Endothelial cell of umbilical vein (primary cell): ENCODE data around the gene INMT.

Experiments used
- CTCF ChIP-seq, 2 donors: IDR thresholded peaks; 1 replicate in 1 of 2; 2 replicates in 1 of 2; pipeline ENCODE4 v1.5.1; 2011; ENCODE audit warnings: low read length in 2 of 2, mild to moderate bottlenecking in 2 of 2, moderate library complexity in 2 of 2, control low read depth in 1 of 2, inconsistent platforms in 1 of 2, low read depth in 1 of 2; ENCODE audit not compliant: insufficient read depth in 1 of 2; ENCODE audit errors: extremely low read depth in 1 of 2
- MAX ChIP-seq: IDR thresholded peaks from 2 replicates; pipeline ENCODE4 v1.6.1; 2011; ENCODE audit not compliant: insufficient read depth, insufficient read length
- MYC ChIP-seq: IDR thresholded peaks from one replicate; pipeline ENCODE4 v1.6.1; 2011; ENCODE audit warnings: mild to moderate bottlenecking, low read depth, low read length
- POLR2A ChIP-seq: IDR thresholded peaks from 2 replicates; pipeline ENCODE4 v1.6.1; 2012; ENCODE audit warnings: low read depth, mild to moderate bottlenecking, control low read depth, low read length
- POLR2AphosphoS5 ChIP-seq: IDR thresholded peaks from 2 replicates; pipeline ENCODE4 v1.6.1; 2012; ENCODE audit warnings: low read depth, mild to moderate bottlenecking, control low read depth, low read length, moderate library complexity; ENCODE audit not compliant: insufficient read depth

- TF ChIP-seq MAX (no peak), CTCF (IDR thresholded peaks at IDR 0.05; ENCODE audit: extremely low read depth in 1 of 2, insufficient read depth in 1 of 2, low read depth in 1 of 2, low read length in 2 of 2) (no peak), POLR2A (no peak), MYC (no peak), POLR2AphosphoS5 (no peak)
Measured at GRCh38 chr7:30796105-30796869, 44.4 kb downstream of the INMT start.
